ENCODE results near the gene AACS. TPM values are rescaled to one million over a fixed set of nuclear protein-coding genes. Genes with fewer than 3 reads are reported as not detected.

Gene AACS
- total and polyA plus RNA-seq, 9 donors: 22.3 to 36.6 (median 26.6) TPM

- Histone ChIP-seq H3K4me1 (ENCODE audit: control insufficient read depth, insufficient read depth, low read length) (peaks cover 4% of the 10 kb centered on the region), H3K27ac (ENCODE audit: low read length) (no peak overlapping the region), H3K9me3 (replicated peaks; ENCODE audit: control insufficient read depth, low read depth, low read length) (no peaks in the 10 kb centered on the region), H3K36me3 (ENCODE audit: control insufficient read depth, insufficient read depth, low read length) (no peaks in the 10 kb centered on the region), H3K4me3 (ENCODE audit: low read length) (no peak overlapping the region), H3K27me3 (ENCODE audit: control insufficient read depth, insufficient read depth, low read length) (peaks cover 27% of the 10 kb centered on the region)
- no CpG with 5 or more reads among the region's 2 CpGs for WGBS (ENCODE audit: insufficient coverage)
- DNase-seq: no peak
Measured at GRCh38 chr12:125178222-125178621, 113.0 kb downstream of the AACS start.

GRCh38 chr12:125180144-125180543 lies 114.9 kb downstream of the AACS start:
- Histone ChIP-seq H3K9me3 (replicated peaks; ENCODE audit: control insufficient read depth, low read depth, low read length) (no peaks in the 10 kb centered on the region), H3K27ac (ENCODE audit: low read length) (no peak overlapping the region), H3K4me1 (ENCODE audit: control insufficient read depth, insufficient read depth, low read length) (peaks cover 5% of the 10 kb centered on the region), H3K27me3 (ENCODE audit: control insufficient read depth, insufficient read depth, low read length) (peaks cover 38% of the 10 kb centered on the region), H3K36me3 (ENCODE audit: control insufficient read depth, insufficient read depth, low read length) (no peaks in the 10 kb centered on the region), H3K4me3 (ENCODE audit: low read length) (no peak overlapping the region)
- 86% methylated on average over 1 of the region's 3 CpGs for WGBS (ENCODE audit: insufficient coverage)
- no peak for DNase-seq

DNA sequence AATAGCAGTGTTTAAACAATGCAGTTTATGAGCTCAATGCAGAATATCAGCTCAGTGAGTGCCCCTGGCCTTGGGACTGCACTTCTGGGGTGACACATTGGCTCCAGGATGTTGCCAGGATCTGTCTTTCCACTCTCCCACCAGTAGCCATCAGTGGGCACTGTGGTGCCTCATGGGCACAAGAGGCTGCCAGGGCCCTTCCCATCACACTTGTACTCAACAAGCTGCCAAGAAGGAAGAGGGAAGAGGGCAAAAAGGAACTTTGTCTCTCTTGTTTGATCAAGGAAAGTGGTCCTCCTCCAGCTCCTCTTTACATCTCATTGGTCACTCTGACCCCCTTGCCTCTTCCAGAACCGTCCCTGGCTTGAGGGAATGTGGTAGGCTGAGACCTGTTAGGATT lies 115.9 kb downstream of the AACS start:
- H3K36me3 ChIP-seq (ENCODE audit: control insufficient read depth, insufficient read depth, low read length): no peaks in the 10 kb centered on the region
- no peak overlapping the region for H3K4me3 ChIP-seq (ENCODE audit: low read length)
- H3K9me3 ChIP-seq (replicated peaks; ENCODE audit: control insufficient read depth, low read depth, low read length): no peaks in the 10 kb centered on the region
- peaks cover 7% of the 10 kb centered on the region for H3K4me1 ChIP-seq (ENCODE audit: control insufficient read depth, insufficient read depth, low read length)
- H3K27me3 ChIP-seq (ENCODE audit: control insufficient read depth, insufficient read depth, low read length): peaks cover 43% of the 10 kb centered on the region
- no peak for DNase-seq
- H3K27ac ChIP-seq (ENCODE audit: low read length): no peak overlapping the region
- 67% methylated on average over 1 of the region's 1 CpG for WGBS (ENCODE audit: insufficient coverage)

- WGBS (ENCODE audit: insufficient coverage): 0% methylated on average over 8 of the region's 27 CpGs
- no peak overlapping the region for H3K27ac ChIP-seq (ENCODE audit: low read length)
- DNase-seq: peak; percentile 74
- H3K36me3 ChIP-seq (ENCODE audit: control insufficient read depth, insufficient read depth, low read length): no peaks in the 10 kb centered on the region
- no peak overlapping the region for H3K4me3 ChIP-seq (ENCODE audit: low read length)
- H3K27me3 ChIP-seq (ENCODE audit: control insufficient read depth, insufficient read depth, low read length): peaks cover 54% of the 10 kb centered on the region
- no peaks in the 10 kb centered on the region for H3K9me3 ChIP-seq (replicated peaks; ENCODE audit: control insufficient read depth, low read depth, low read length)
- H3K4me1 ChIP-seq (ENCODE audit: control insufficient read depth, insufficient read depth, low read length): peaks cover 21% of the 10 kb centered on the region
Measured at GRCh38 chr12:125183187-125184067, 118.2 kb downstream of the AACS start.

DNA sequence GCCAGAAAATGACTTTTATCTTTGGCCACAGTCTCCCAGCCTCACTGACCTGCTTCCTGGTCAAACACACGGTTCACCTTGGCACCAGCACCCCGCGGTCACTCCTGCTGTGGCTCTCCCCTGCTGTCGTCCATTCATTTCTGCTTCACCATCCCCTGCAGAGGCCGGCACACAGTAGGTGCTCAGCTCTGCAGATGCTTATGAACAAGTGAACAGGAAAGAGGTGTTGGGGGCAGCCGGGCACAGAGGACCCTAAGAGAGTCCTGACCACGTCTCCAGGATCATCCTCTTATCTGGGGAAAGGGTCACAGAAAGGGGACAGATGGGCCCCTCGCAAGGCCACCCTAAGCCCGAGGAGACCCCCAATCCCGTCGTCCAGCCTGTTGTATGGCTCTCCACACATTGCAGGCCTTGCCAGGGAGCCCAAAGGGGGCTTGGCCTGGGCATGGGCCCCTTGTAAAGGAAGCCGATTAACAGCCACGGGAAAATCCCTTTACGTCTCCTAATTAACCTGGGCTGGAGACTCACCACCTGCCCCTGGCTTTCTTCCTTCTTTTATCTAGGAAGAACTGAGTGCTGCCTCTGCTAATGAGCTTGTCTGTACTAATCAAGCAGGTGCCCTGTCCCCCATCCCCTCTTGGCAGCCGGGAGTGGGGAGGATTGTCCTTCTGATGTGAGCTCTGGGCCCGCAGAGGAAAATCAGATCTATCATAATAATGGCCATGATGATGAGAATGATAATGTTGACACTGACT lies 119.2 kb downstream of the AACS start:
- Histone ChIP-seq H3K36me3 (ENCODE audit: control insufficient read depth, insufficient read depth, low read length) (no peaks in the 10 kb centered on the region), H3K27me3 (ENCODE audit: control insufficient read depth, insufficient read depth, low read length) (peaks cover 63% of the 10 kb centered on the region), H3K4me1 (ENCODE audit: control insufficient read depth, insufficient read depth, low read length) (peaks cover 21% of the 10 kb centered on the region), H3K27ac (ENCODE audit: low read length) (no peak overlapping the region), H3K9me3 (replicated peaks; ENCODE audit: control insufficient read depth, low read depth, low read length) (no peaks in the 10 kb centered on the region), H3K4me3 (ENCODE audit: low read length) (no peak overlapping the region)
- no peak for DNase-seq
- 27% methylated on average over 13 of the region's 16 CpGs for WGBS (ENCODE audit: insufficient coverage)

- Histone ChIP-seq H3K27me3 (ENCODE audit: control insufficient read depth, insufficient read depth, low read length) (peaks cover 70% of the 10 kb centered on the region), H3K9me3 (replicated peaks; ENCODE audit: control insufficient read depth, low read depth, low read length) (no peaks in the 10 kb centered on the region), H3K27ac (ENCODE audit: low read length) (no peak overlapping the region), H3K4me1 (ENCODE audit: control insufficient read depth, insufficient read depth, low read length) (peaks cover 21% of the 10 kb centered on the region), H3K36me3 (ENCODE audit: control insufficient read depth, insufficient read depth, low read length) (no peaks in the 10 kb centered on the region), H3K4me3 (ENCODE audit: low read length) (no peak overlapping the region)
- no peak for DNase-seq
- under 1% methylated on average over 16 of the region's 21 CpGs for WGBS (ENCODE audit: insufficient coverage)
Measured at GRCh38 chr12:125185311-125185739, 120.1 kb downstream of the AACS start.

- Histone ChIP-seq H3K9me3 (replicated peaks; ENCODE audit: control insufficient read depth, low read depth, low read length) (no peaks in the 10 kb centered on the region), H3K36me3 (ENCODE audit: control insufficient read depth, insufficient read depth, low read length) (no peaks in the 10 kb centered on the region), H3K27me3 (ENCODE audit: control insufficient read depth, insufficient read depth, low read length) (peaks cover 68% of the 10 kb centered on the region), H3K4me3 (ENCODE audit: low read length) (peak within 1 kb of the TSS; percentile 27), H3K4me1 (ENCODE audit: control insufficient read depth, insufficient read depth, low read length) (peaks cover 21% of the 10 kb centered on the region), H3K27ac (ENCODE audit: low read length) (no peak within 1 kb of the TSS)
- DNase-seq: peak; percentile 71
- WGBS (ENCODE audit: insufficient coverage): under 1% methylated on average over 55 of the region's 71 CpGs
Measured at GRCh38 chr12:125185740-125186470, 120.7 kb downstream of the AACS start, which contains the start of gene TMEM132B. Gene TMEM132B (plus strand): TSS chr12:125186386.

GRCh38 chr12:125186471-125187147 lies 121.4 kb downstream of the AACS start:
- H3K27ac ChIP-seq (ENCODE audit: low read length): no peak overlapping the region
- H3K9me3 ChIP-seq (replicated peaks; ENCODE audit: control insufficient read depth, low read depth, low read length): no peaks in the 10 kb centered on the region
- peaks cover 21% of the 10 kb centered on the region for H3K4me1 ChIP-seq (ENCODE audit: control insufficient read depth, insufficient read depth, low read length)
- peaks cover 71% of the 10 kb centered on the region for H3K27me3 ChIP-seq (ENCODE audit: control insufficient read depth, insufficient read depth, low read length)
- WGBS (ENCODE audit: insufficient coverage): under 1% methylated on average over 82 of the region's 90 CpGs
- peak overlapping the region; percentile 27 for H3K4me3 ChIP-seq (ENCODE audit: low read length)
- no peaks in the 10 kb centered on the region for H3K36me3 ChIP-seq (ENCODE audit: control insufficient read depth, insufficient read depth, low read length)
- DNase-seq: no peak

- peaks cover 76% of the 10 kb centered on the region for H3K27me3 ChIP-seq (ENCODE audit: control insufficient read depth, insufficient read depth, low read length)
- H3K27ac ChIP-seq (ENCODE audit: low read length): no peak overlapping the region
- under 1% methylated on average over 35 of the region's 41 CpGs for WGBS (ENCODE audit: insufficient coverage)
Measured at GRCh38 chr12:125187148-125187745, 122.0 kb downstream of the AACS start.

More at GRCh38 chr12:125187148-125187745, 122.0 kb downstream of the AACS start:
- H3K4me3 ChIP-seq (ENCODE audit: low read length): peak overlapping the region; percentile 27
- no peaks in the 10 kb centered on the region for H3K9me3 ChIP-seq (replicated peaks; ENCODE audit: control insufficient read depth, low read depth, low read length)
- peaks cover 21% of the 10 kb centered on the region for H3K4me1 ChIP-seq (ENCODE audit: control insufficient read depth, insufficient read depth, low read length)
- no peak for DNase-seq
- H3K36me3 ChIP-seq (ENCODE audit: control insufficient read depth, insufficient read depth, low read length): no peaks in the 10 kb centered on the region

Data from muscle of leg (tissue), 11 donors.